ENCODE results near the gene LAMC1. TPM values are rescaled to one million over a fixed set of nuclear protein-coding genes. Genes with fewer than 3 reads are reported as not detected.
A peak's percentile ranks its signal among the peaks of the same experiment; 100 is the strongest.

Gene LAMC1
- total and polyA plus RNA-seq, 2 experiments from 2014 or later: 18.4 to 116 TPM

- Histone ChIP-seq H2AFZ (no peak overlapping the region), H3K27me3 (ENCODE audit: insufficient read depth) (no peaks in the 10 kb centered on the region), H3K27ac (ENCODE audit: low read depth) (0 out of 2 replicates have a peak overlapping the region, but pooled peaks have one; percentile 14), H3K79me2 (replicated peaks; ENCODE audit: insufficient read depth) (peaks cover 51% of the 10 kb centered on the region), H3K4me1 (ENCODE audit: insufficient read depth) (peaks cover 29% of the 10 kb centered on the region), H4K20me1 (replicated peaks; ENCODE audit: insufficient read depth) (no peaks in the 10 kb centered on the region), H3K36me3 (ENCODE audit: insufficient read depth) (peaks cover 3% of the 10 kb centered on the region; the same call in 1 of the 2 replicates), H3K4me2 (no peak overlapping the region), H3F3A (replicated peaks; ENCODE audit: low read depth) (no peaks in the 10 kb centered on the region), H3K9me2 (ENCODE audit: insufficient read depth) (no peaks in the 10 kb centered on the region), H3K4me3 (no peak overlapping the region)
- H3K27me3 Mint-ChIP-seq (ENCODE audit: insufficient read depth, low read depth, poor library complexity): no peaks in the 10 kb centered on the region
- no peak overlapping the region for H3K27ac Mint-ChIP-seq
- H3K4me1 Mint-ChIP-seq: peaks cover 13% of the 10 kb centered on the region
- H3K4me3 Mint-ChIP-seq: no peak overlapping the region
- DNase-seq (ENCODE audit: low spot score): peak; percentile 21
- no peaks in the 10 kb centered on the region for H3K9me3 Mint-ChIP-seq
- peaks cover 7% of the 10 kb centered on the region; the same call in 1 of the 3 replicates for H3K36me3 Mint-ChIP-seq (ENCODE audit: low read depth)
- TF ChIP-seq EZH2phosphoT487 (IDR thresholded peaks at IDR 0.05; ENCODE audit: unreplicated experiment) (no peak), EZH2 (IDR thresholded peaks at IDR 0.05; ENCODE audit: low read depth, unreplicated experiment) (no peak), STAT1 (IDR thresholded peaks at IDR 0.05; ENCODE audit: unreplicated experiment) (no peak), ZNF331 (CRISPR knock-in tag; IDR thresholded peaks at IDR 0.05; ENCODE audit: low read depth) (no peak), ZNF114 (CRISPR knock-in tag; IDR thresholded peaks at IDR 0.05) (no peak), NANOG (IDR thresholded peaks at IDR 0.05; ENCODE audit: borderline replicate concordance) (no peak), ZNF462 (CRISPR knock-in tag; IDR thresholded peaks at IDR 0.05) (no peak), REST (IDR thresholded peaks at IDR 0.05; ENCODE audit: unreplicated experiment) (no peak), JUNB (IDR thresholded peaks at IDR 0.05; ENCODE audit: unreplicated experiment) (no peak), CTCF (conservative IDR thresholded peaks at IDR 0.05; ENCODE audit: low read depth in 2 of 2) (no peak), POLR2AphosphoS5 (IDR thresholded peaks at IDR 0.05; ENCODE audit: low read depth) (no peak), CREB1 (CRISPR knock-in tag; IDR thresholded peaks at IDR 0.05; ENCODE audit: low read depth) (no peak), ETS1 (IDR thresholded peaks at IDR 0.05) (no peak)
- no peak for ATAC-seq
Observed at GRCh38 chr1:183103147-183103546, 79.9 kb downstream of the LAMC1 start.

All from GM23338 (cell line).